GM19463 (cell line): ENCODE data around the gene NUP62CL.

Experiments used
- ATAC-seq: cut with Tn5 transposase; IDR thresholded peaks from one replicate; pipeline ENCODE4 v1.9.1; 2021; ENCODE audit warnings: mild to moderate bottlenecking, moderate library complexity; ENCODE audit not compliant: unreplicated experiment

NUP62CL gene

DNA sequence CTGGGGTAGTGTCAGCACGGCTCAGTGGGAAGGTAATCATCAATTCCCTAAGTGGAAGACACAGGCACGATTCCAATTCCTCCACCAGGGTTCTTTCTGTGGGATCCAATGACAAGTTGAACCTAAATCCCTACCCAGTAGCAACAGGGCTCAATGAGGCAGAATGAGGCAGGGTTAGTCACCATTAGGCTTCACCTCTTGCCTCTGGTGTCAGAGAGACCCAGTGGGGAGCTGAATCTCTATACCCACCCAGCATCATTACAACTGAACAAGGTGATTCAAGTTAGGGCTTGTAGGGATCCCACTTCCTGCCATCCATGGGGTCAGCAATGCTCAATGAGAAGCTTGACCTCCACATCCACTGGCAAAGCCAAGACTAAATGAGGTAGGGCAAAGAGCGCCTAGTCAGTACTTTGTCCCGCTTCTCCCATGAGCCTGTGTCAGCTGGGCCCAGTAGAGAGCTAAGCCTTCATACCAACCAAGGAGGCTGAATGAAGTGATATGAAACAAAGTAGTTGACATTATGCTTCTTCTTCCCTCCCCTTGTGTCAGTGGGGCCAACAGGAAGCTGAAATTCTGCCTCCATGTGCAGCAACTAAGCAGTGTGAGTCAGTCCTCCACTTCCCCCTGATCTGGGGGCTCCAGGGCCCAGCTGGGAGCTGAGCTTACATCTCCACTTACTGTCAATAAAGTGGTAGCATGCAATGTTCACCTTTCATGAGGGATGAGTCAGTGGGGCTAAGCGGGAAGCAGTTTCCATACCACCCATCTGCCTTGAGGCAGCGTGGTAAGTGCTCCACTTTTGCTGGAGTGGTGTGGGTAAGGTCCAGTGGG, 51.2 kb downstream of the NUP62CL start:
- ATAC-seq = no peak

DNA sequence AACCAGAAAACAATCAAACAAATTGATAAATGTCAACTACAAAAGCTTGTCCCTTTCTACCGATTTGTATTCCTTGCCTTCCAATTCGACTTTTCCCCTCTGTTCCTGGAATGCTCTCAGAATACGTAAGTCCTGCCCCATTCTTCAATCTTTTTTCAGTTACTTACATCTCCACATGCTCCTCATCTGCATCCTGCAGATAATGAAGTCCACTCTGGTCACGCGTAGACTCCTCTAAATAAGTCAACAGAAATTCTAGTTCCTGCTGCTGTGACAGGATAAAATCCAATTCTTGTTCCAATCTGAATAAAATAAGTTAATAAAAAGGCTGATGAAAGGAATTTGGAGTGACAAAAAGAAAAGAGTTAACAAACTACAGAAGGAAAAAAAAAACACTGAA, 53.2 kb downstream of the NUP62CL start:
- ATAC-seq = no peak

DNA sequence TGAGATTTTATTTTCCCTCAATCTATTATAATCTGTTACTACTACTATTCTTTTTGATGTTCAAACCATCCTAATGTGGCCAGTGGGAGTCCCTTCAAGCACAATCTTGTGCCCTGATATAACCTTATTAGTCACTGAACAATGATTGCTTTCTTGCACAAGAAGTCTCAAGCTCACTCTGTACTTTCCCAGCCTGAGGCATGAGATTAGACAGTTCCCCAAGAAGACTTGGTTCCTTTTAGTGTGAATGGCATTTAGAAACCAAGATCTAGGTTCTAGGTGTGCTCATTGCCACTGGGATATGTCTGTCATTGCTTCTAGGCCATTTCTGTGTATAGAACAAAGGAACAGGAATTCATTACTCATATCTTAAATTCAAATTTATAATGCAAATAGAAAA, 59.6 kb downstream of the NUP62CL start:
- ATAC-seq = peak; percentile 72

DNA sequence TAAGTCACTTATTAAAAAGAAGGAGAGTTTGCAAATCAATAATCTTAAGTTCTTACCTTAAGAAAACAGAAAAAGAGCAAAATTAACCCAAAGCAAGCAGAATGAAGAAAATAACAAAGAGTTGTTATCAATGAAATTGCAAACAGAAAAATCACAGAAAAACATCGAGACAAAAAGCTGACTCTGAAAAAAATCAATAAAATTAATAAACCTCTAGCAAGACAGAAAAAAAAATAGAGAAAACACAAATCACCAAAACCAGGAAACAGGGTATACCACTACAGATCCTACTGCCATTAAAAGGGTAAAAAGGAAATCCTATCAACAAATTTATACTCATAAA, 70.3 kb downstream of the NUP62CL start:
- no peak for ATAC-seq

DNA sequence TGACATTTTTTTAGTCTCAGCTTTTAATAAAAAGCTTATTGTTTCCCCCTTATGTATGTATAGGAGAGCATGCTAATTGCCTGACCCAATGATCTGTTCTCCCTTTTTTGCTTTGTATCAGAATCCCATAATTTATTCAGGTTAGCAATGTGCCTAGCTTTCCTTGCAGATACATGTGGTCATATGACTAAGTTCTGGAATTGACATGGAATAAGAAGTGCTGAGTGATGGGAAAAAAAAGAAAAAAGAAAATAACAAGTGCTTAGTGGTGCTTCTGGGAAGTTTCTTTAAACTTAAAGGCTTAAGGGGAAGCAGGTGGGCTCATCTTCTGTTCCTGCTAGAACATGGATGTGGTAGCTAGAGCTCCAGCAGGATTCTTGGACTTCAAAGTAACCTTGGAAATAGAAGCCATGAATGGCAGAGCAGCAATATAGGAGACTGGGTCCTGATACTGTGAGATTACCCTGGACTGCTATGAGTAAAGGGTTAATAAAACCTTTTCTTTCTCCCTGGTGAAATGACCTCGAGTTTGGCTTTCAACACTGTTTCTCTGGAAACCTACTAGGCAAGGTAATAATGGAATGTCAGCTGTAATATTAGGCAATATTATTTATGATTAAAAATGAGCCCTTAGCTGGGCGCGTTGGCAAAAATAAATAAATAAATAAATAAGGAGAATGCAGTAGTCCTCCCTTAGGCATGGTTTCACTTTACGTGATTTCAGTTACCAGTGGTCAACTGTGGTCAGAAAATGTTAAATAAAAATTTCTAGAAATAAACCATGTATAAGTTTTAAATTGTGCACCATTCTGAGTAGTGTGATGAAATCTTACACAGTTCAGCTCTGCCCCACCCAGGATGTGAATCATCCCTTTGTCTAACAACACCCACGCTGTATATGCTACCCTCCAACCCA, 70.9 kb downstream of the NUP62CL start:
- ATAC-seq = peak; percentile 91

DNA sequence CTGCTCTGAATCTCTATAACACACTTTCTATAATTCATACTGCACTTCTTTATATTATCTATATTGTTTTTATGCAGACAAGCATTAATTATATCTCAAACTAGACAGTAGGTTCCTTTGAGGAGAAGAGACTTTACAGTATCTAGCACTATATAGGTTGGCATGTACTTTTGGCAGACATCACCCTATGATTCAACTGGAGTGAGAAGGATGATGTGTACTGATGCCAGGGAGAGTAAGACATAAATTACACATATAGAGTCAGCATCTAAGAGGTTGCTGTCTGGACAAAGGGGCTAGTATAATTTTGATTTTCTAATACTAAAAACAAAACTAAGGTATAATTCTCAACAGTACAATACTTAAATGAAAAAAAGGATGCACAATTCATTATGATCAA, 82.5 kb downstream of the NUP62CL start:
- ATAC-seq = no peak

DNA sequence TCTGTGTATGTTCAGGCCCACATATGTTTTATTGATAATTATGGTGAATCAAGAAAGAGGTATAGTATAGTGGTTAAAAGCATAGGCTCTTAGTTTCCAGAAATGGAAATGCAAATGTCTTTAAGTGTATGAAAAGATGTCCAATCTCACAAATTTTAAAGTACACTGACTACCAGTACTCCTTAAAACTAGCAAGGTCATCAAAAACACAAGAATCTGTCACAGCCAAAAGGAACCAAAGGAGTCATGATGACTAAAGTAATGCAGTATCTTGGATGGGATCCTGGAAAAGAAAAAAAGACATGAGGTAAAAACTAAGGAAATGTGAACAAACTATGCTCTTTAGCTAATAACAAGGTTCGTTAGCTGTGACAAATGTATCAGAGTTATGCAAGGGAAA, 87.0 kb downstream of the NUP62CL start:
- ATAC-seq = no peak

DNA sequence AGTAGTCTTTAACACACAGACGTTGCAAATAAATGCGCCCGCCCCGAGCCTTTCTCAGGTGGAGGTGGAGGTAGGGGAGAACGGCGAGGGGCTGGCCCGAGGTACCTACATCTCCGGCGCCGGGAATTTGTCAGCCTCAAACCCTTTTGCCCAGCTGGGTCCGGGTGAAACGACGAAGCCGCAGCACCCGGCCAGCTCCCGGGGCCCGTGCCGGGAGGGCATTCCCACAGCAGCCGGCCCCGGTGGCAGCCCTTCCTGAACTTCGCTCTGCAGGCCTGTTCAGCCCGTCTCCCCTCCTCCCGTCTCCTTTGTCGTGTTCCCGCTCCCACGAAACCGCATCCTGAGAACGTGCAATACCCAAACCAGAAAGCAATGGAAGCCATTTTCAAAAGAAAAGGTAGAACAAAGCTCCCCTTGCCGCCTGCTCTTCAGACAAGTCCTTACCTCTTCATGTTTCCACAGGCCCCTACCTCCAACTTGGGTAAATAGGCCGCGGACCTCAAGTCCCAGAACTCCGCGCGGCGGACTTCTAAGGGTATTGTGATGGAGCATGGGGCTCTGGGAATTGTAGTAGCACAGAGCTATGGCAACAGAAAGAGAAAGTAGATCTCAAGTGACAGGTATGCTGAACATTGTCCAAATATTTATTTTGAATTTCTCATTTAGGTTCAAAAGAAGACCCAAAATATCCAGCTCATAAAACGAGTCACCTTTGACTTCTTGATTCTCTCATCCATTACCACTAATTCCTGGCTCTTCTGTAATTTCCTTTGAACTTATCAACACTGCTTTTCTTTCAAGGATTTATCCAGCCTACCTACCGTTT, 87.7 kb downstream of the NUP62CL start, which contains the start of gene RBM41:
Gene RBM41, minus strand, starts transcription at position 501 of the 826 bp plus-strand sequence. Its CDS starts 49 bp downstream, at position 452.
- peak; percentile 99 for ATAC-seq

DNA sequence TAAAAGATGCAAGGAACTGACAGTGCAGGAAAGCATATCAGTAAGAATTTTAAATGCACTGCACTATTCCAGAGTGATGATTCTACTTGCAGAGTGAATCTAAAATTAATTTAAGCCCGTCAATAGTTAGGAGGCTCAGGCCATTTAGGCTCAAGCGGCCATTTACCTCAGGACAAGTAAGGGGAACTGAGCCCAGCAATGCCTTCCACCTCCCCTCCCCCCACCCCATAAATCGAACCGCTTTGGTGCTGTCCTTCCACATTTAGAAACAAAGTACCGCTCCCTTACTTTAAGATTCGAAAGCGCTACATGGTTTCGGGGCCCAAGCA, 88.3 kb downstream of the NUP62CL start:
- no peak for ATAC-seq

DNA sequence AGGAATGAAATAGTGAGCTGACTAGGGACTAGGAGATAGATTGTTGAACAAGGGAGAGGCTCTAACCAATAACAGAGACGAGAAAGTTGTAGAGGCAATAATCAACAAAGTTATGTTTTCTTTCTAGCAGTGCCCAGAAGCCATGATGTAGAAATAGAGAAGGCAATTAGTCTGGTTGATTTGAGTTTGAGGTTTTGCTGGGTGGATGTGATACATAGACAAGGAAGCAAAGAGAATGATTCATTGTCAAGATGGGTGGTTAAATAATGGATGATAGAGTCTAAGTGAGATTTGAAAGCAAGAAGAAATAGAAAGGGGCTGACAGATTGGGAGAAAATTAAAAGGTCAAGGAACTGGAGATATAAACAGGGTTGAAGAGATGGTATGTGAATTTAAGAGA, 98.8 kb downstream of the NUP62CL start:
- ATAC-seq = no peak

DNA sequence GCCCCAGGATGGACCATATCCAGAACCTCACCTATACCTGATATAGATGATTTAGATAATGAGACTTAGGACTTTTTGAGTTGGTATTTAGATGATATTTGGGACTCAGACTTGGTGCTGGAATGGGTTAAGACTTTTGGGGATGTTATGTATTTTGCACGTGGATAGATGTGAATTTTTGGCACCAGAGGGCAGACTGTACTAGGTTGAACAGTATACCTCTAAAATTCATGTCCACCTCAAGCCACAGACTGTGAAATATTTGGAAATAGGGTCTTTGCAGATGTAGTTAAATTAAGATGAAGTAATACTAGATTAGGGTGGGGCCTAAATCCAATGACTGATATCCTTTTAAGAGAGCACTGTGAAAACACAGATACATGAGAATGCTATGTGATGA, 103.3 kb downstream of the NUP62CL start:
- ATAC-seq = no peak

DNA sequence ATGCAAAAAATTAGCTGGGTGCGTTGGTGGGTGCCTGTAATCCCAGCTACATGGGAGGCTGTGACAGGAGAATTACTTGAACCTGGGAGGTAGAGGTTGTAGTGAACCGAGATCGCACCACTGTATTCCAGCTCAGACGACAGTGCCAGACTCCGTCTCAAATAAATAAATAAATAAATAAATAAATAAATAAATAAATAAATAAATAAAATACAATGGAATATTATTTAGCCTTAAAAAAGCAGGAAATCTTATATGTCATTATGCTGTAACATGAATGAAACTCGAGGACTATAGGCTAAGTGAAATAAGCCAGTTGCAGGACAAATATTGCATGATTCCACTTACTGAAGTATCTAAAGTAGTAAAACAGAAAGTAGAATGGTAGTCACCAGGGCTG, 130.1 kb downstream of the NUP62CL start:
- ATAC-seq = no peak
